ENCODE results near the gene NAALADL2. TPM values are rescaled to one million over a fixed set of nuclear protein-coding genes. Genes with fewer than 3 reads are reported as not detected.
"Not testable (repeated sequence)": the region's sequence is repeated elsewhere in the genome, so short reads cannot be mapped to it uniquely, and the experiment has no call there.

The NAALADL2 gene
- total RNA-seq, 2 donors from 2014 or later, result 6.2 to 14.5 TPM

GRCh38 chr3:175606650-175607318 is 747.6 kb downstream of the NAALADL2 start:
- no peak for ATAC-seq
- intact Hi-C loops (cut with DNase I), result no loop called here

GRCh38 chr3:175608356-175608755 is 749.2 kb downstream of the NAALADL2 start:
- Histone ChIP-seq H3K27ac (no peak overlapping the region), H3K9me3 (no peaks in the 10 kb centered on the region), H3K4me3 (no peak overlapping the region), H3K27me3 (no peaks in the 10 kb centered on the region), H3K36me3 (replicated peaks in 1 of 2; ENCODE audit: insufficient read depth in 1 of 2, low read depth in 2 of 2) (no peaks in the 10 kb centered on the region), H3K4me1 (no peaks in the 10 kb centered on the region)
- intact Hi-C loops (cut with DNase I), result no loop called here
- DNase-seq (no peak), ATAC-seq (no peak)
- no peak for TF ChIP-seq POLR2A (IDR thresholded peaks at IDR 0.05)
- TF ChIP-seq CTCF (IDR thresholded peaks at IDR 0.05), result no peak
- WGBS, 2 donors, result 85 to 87% methylated on average over 5 of the region's 5 CpGs

More at GRCh38 chr3:175606650-175607318, 747.6 kb downstream of the NAALADL2 start:
- WGBS, 2 donors, result 47 to 79% methylated on average over 1 of the region's 1 CpG
- no peak overlapping the region for H3K4me3 ChIP-seq
- no peaks in the 10 kb centered on the region for H3K4me1 ChIP-seq
- H3K27me3 ChIP-seq, result no peaks in the 10 kb centered on the region
- H3K9me3 ChIP-seq, result no peaks in the 10 kb centered on the region
- TF ChIP-seq POLR2A (IDR thresholded peaks at IDR 0.05) (no peak), CTCF (IDR thresholded peaks at IDR 0.05) (no peak)
- no peaks in the 10 kb centered on the region for H3K36me3 ChIP-seq (replicated peaks in 1 of 2; ENCODE audit: insufficient read depth in 1 of 2, low read depth in 2 of 2)
- DNase-seq, result no peak
- H3K27ac ChIP-seq, result no peak overlapping the region

- WGBS, 2 donors, result 75 to 84% methylated on average over 2 of the region's 2 CpGs
- Histone ChIP-seq H3K9me3 (no peaks in the 10 kb centered on the region), H3K27me3 (no peaks in the 10 kb centered on the region), H3K36me3 (replicated peaks in 1 of 2; ENCODE audit: insufficient read depth in 1 of 2, low read depth in 2 of 2) (no peaks in the 10 kb centered on the region), H3K4me3 (no peak overlapping the region), H3K4me1 (no peaks in the 10 kb centered on the region), H3K27ac (no peak overlapping the region)
- intact Hi-C loops (cut with DNase I), result no loop called here
- ATAC-seq, result no peak
- TF ChIP-seq POLR2A (IDR thresholded peaks at IDR 0.05), result no peak
- no peak for TF ChIP-seq CTCF (IDR thresholded peaks at IDR 0.05)
- DNase-seq, result no peak
These were observed 749.8 kb downstream of the NAALADL2 start for GRCh38 chr3:175608911-175609310.

GRCh38 chr3:175612487-175613196 is 753.5 kb downstream of the NAALADL2 start:
- H3K27ac ChIP-seq, result no peak overlapping the region
- no peaks in the 10 kb centered on the region for H3K9me3 ChIP-seq
- intact Hi-C loops (cut with DNase I), result no loop called here
- WGBS, 2 donors, result 59 to 62% methylated on average over 6 of the region's 6 CpGs
- no peaks in the 10 kb centered on the region for H3K36me3 ChIP-seq (replicated peaks in 1 of 2; ENCODE audit: insufficient read depth in 1 of 2, low read depth in 2 of 2)
- DNase-seq, result no peak
- no peaks in the 10 kb centered on the region for H3K4me1 ChIP-seq
- ATAC-seq, result no peak
- no peaks in the 10 kb centered on the region for H3K27me3 ChIP-seq
- no peak overlapping the region for H3K4me3 ChIP-seq
- TF ChIP-seq POLR2A (IDR thresholded peaks at IDR 0.05) (no peak), CTCF (IDR thresholded peaks at IDR 0.05) (no peak)

- H3K4me3 ChIP-seq; H3K27ac ChIP-seq; H3K27me3 ChIP-seq; H3K36me3 ChIP-seq (replicated peaks in 1 of 2; ENCODE audit: insufficient read depth in 1 of 2, low read depth in 2 of 2); ATAC-seq; H3K4me1 ChIP-seq; intact Hi-C loops (cut with DNase I); H3K9me3 ChIP-seq; DNase-seq: not testable (repeated sequence)
- 85 to 90% methylated on average over 9 of the region's 9 CpGs for WGBS, 2 donors
These were observed 755.0 kb downstream of the NAALADL2 start for GRCh38 chr3:175614107-175614506.

Data from body of pancreas (tissue), 4 donors.